HG03520 (cell line): ENCODE data around the gene MKNK2.
"Not testable (repeated sequence)": the region's sequence is repeated elsewhere in the genome, so short reads cannot be mapped to it uniquely, and the experiment has no call there.

Experiments
- ATAC-seq: cut with Tn5 transposase; IDR thresholded peaks from one replicate; pipeline ENCODE4 v1.9.1; 2021; ENCODE audit warnings: mild to moderate bottlenecking, moderate library complexity; ENCODE audit not compliant: unreplicated experiment

The MKNK2 gene

GRCh38 chr19:1997353-1998233 lies 53.5 kb downstream of the MKNK2 start:
- no peak for ATAC-seq

- no peak for ATAC-seq
Observed at GRCh38 chr19:1992759-1993260, 58.2 kb downstream of the MKNK2 start.

GRCh38 chr19:1991018-1991913 lies 59.8 kb downstream of the MKNK2 start:
- ATAC-seq, result no peak

DNA sequence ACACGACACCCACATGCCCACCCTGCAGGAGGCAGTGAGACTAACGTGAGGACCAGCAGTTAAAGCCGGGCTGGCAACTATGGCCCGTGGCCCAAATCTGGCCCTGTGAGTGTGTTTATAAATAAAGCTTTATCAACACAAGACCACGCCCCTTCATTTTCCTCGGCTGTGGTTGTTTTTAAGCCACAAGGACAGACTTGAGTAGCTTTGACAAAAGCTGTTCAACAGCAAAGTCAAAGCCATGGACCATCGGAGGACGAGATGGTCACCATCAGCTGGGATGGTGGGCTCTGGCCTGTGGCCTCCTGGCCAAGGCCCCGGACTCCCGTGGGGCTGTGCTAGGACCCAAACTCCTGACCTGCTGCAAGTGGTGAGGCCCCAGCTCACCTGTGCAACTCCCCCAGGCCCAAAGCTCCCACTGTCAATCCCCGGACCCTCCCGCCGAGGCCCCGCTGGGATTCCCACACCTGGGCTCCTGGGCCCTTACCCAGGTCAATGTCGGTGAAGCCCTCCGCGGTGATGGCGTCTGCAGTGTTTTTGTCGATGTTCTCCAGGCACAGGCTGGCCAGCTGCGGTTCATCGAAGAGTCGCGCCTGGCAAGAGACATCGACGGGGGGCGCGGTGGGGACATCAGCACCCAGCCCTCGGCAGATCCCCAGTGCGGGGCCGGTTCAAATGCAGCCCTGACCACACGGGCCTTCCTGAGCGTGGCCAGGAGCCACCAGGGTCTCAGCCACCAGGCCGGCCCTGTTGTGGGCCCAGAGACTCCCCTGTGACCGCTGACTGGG lies 60.6 kb downstream of the MKNK2 start:
- ATAC-seq, result no peak

- no peak for ATAC-seq
Observed at GRCh38 chr19:1989513-1990229, 61.4 kb downstream of the MKNK2 start.

DNA sequence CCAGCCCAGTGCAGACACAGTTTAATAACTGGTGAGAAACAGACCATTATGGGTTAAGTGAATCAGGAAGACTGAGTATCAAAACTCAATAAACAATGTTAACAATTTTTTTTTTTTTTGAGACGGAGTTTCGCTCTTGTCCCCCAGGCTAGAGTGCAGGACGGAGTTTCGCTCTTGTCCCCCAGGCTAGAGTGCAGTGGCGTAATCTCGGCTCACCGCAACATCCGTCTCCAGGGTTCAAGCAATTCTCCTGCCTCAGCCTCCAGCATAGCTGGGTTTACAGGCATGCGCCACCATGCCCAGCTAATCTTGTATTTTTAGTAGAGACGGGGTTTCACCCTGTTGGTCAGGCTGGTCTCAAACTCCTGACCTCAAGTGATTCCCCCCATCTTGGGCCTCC lies 62.6 kb downstream of the MKNK2 start:
- not testable (repeated sequence) for ATAC-seq
